Caco-2 (cell line): ENCODE data around the gene NBR1. TPM values are rescaled to one million over a fixed set of nuclear protein-coding genes. Genes with fewer than 3 reads are reported as not detected.
A peak's percentile ranks its signal among the peaks of the same experiment; 100 is the strongest.

Source experiments
- BruUV-seq: library from RNA; stranded (reverse); fragments of 400-500 nt; replicated peaks from 2 replicates; lab custom pipeline; 2021; lab: Mats Ljungman, UMichigan
- CTCF ChIA-PET: fragments of 300-600 bp; sonication (Branson Sonifier 250); formaldehyde crosslinking; loops from one replicate; lab custom pipeline; 2022; ENCODE audit warnings: antibody characterized with exemption; lab: Charles Lee
- POLR2A ChIA-PET: fragments of 300-600 bp; sonication (Branson Sonifier 250); formaldehyde crosslinking; loops from one replicate; lab custom pipeline; 2022; ENCODE audit warnings: antibody characterized with exemption; lab: Charles Lee
- DNase-seq, 2 experiments: peaks; one replicate each; pipeline versions ENCODE4 v3.0.0 to v3.0.0-alpha.2; 2020 to 2022
- H3K27me3 ChIP-seq: replicated peaks from 2 replicates; pipeline ENCODE4 v1.6.0; 2011; ENCODE audit warnings: low read length; ENCODE audit not compliant: control insufficient read depth, insufficient read depth
- H3K36me3 ChIP-seq: 2 replicates; pipeline ENCODE4 v1.5.1; 2011; ENCODE audit warnings: low read length; ENCODE audit not compliant: control insufficient read depth, insufficient read depth
- H3K4me1 ChIP-seq: fragments of 250-450 bp; sonication (Bioruptor Pico); 2 replicates; pipeline ENCODE4 v1.5.1; 2020; ENCODE audit warnings: mild to moderate bottlenecking
- H3K4me3 ChIP-seq: 2 replicates; pipeline ENCODE4 v1.5.1; 2011; ENCODE audit warnings: low read depth, mild to moderate bottlenecking, control low read depth, low read length
- H3K9me3 ChIP-seq: fragments of 250-450 bp; sonication (Bioruptor Pico); 2 replicates; pipeline ENCODE4 v1.5.1; 2020; ENCODE audit warnings: mild to moderate bottlenecking, moderate library complexity
- H3K27ac Mint-ChIP-seq: one replicate; pipeline ENCODE4 v1.8.0; 2022; ENCODE audit warnings: mixed read lengths; ENCODE audit not compliant: unreplicated experiment
- H3K27me3 Mint-ChIP-seq: one replicate; pipeline ENCODE4 v1.8.0; 2022; ENCODE audit warnings: mixed read lengths; ENCODE audit not compliant: insufficient read depth, unreplicated experiment
- H3K36me3 Mint-ChIP-seq: one replicate; pipeline ENCODE4 v1.8.0; 2022; ENCODE audit warnings: mild to moderate bottlenecking, mixed read lengths; ENCODE audit not compliant: insufficient read depth, unreplicated experiment
- H3K4me1 Mint-ChIP-seq: one replicate; pipeline ENCODE4 v1.8.0; 2022; ENCODE audit warnings: low read depth, mixed read lengths; ENCODE audit not compliant: unreplicated experiment
- H3K4me3 Mint-ChIP-seq: one replicate; pipeline ENCODE4 v1.8.0; 2022; ENCODE audit warnings: mild to moderate bottlenecking, moderate library complexity, mixed read lengths; ENCODE audit not compliant: unreplicated experiment
- H3K9me3 Mint-ChIP-seq: one replicate; pipeline ENCODE4 v1.8.0; 2022; ENCODE audit warnings: mixed read lengths; ENCODE audit not compliant: unreplicated experiment
- intact Hi-C: fragments of 100-400 bp; cut with micrococcal nuclease; formaldehyde crosslinking; loops from one replicate; pipeline ENCODE4 v1.10.0; 2022; ENCODE audit not compliant: unreplicated experiment
- total RNA-seq: library from RNA; stranded (reverse); gene quantifications from 2 replicates; pipeline ENCODE4 v1.2.3, GENCODE V29; 2022
- TF ChIP-seq, protein P1 (sequence below), 2 experiments: fragments of 200-600 bp in 1 of 2; IDR thresholded peaks; 1 replicate in 1 of 2; 2 replicates in 1 of 2; pipeline versions ENCODE4 v1.5.1 to v1.8.0; 2011 to 2022; ENCODE audit warnings: antibody characterized with exemption in 1 of 2, control low read depth in 1 of 2, inconsistent platforms in 1 of 2, low read depth in 1 of 2, low read length in 1 of 2, mild to moderate bottlenecking in 1 of 2, moderate library complexity in 1 of 2; ENCODE audit not compliant: insufficient read depth in 1 of 2, severe bottlenecking in 1 of 2, unreplicated experiment in 1 of 2

Gene NBR1
- total RNA-seq, 1 experiment from 2014 or later = 53.9 TPM

DNA sequence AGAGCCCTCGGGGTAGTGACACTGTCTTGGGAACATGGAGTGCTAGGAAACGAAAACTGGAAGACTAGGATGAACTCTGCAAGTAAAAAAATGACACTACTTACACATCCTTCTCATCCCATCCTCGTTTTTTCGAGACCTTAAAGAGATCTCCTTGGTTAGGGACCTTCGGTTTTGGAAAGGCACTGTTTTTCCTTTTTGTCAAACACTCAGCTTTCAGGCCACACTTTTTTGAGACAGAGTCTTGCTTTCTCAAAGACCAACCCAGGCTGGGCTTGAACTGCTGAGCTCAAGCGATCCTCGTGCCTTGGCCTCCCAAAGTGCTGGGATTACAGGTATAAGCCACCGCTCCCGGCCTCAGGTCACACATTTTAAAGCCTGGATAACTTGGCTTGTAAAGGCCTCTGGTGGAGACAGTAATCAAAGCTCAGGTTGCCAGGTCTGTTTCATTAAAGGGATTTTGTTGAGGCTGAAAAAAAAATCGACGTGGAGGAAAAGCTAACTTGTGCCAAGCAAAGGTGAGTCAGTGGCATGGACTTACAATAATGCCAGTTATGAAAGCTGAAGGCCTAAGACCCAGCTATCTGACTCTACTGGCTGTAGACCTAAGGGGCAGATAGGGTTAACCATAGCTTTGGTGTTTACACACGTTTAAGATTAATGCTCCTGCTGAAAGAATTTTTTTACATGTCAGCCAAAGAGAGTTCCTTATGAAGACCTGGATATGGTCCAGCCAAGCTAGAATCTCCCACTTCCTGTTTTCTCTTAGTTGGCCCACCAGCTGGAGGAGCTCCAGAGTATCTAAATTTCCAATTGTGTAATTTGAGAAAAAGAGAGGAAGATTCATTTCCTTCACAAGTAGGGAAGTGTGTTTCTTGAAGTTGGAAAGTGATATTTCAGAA is 823 bp downstream of the NBR1 start:
- H3K36me3 Mint-ChIP-seq = peaks cover 22% of the 10 kb centered on the region
- H3K27ac Mint-ChIP-seq = no peak overlapping the region
- TSS peak; percentile 79 for BruUV-seq
- Histone ChIP-seq H3K4me3 (peak overlapping the region; percentile 59), H3K27me3 (no peaks in the 10 kb centered on the region), H3K9me3 (no peaks in the 10 kb centered on the region), H3K4me1 (peaks cover 46% of the 10 kb centered on the region), H3K36me3 (no peaks in the 10 kb centered on the region)
- H3K9me3 Mint-ChIP-seq = no peaks in the 10 kb centered on the region
- TF ChIP-seq, protein P1, sequence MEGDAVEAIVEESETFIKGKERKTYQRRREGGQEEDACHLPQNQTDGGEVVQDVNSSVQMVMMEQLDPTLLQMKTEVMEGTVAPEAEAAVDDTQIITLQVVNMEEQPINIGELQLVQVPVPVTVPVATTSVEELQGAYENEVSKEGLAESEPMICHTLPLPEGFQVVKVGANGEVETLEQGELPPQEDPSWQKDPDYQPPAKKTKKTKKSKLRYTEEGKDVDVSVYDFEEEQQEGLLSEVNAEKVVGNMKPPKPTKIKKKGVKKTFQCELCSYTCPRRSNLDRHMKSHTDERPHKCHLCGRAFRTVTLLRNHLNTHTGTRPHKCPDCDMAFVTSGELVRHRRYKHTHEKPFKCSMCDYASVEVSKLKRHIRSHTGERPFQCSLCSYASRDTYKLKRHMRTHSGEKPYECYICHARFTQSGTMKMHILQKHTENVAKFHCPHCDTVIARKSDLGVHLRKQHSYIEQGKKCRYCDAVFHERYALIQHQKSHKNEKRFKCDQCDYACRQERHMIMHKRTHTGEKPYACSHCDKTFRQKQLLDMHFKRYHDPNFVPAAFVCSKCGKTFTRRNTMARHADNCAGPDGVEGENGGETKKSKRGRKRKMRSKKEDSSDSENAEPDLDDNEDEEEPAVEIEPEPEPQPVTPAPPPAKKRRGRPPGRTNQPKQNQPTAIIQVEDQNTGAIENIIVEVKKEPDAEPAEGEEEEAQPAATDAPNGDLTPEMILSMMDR (IDR thresholded peaks at IDR 0.05; ENCODE audit: insufficient read depth in 1 of 2, low read depth in 1 of 2, low read length in 1 of 2, severe bottlenecking in 1 of 2, unreplicated experiment in 1 of 2) = peak in 1 of 2 experiments; percentile 59
- H3K27me3 Mint-ChIP-seq = no peaks in the 10 kb centered on the region
- no peak overlapping the region for H3K4me3 Mint-ChIP-seq
- peak in 1 of 2 experiments; percentile 53 for DNase-seq
- ChIA-PET CTCF (interaction anchor here (0.6 to 1.9 kb wide), 3 partner anchors 40 to 144 kb away, joined by 5 to 10 read pairs (median 5); partner anchors contain the start of gene TMEM106A), POLR2A (interaction anchor here (0.6 to 2.1 kb wide), 9 partner anchors 19 to 190 kb away, joined by 3 to 26 read pairs (median 5); partner anchors contain the start of genes BRCA1 and TMEM106A)
- intact Hi-C loops = loop anchor here (1.0 to 5.0 kb wide), 2 partner anchors 40 to 190 kb away; no protein-coding TSS in a partner anchor
- peaks cover 31% of the 10 kb centered on the region for H3K4me1 Mint-ChIP-seq

DNA sequence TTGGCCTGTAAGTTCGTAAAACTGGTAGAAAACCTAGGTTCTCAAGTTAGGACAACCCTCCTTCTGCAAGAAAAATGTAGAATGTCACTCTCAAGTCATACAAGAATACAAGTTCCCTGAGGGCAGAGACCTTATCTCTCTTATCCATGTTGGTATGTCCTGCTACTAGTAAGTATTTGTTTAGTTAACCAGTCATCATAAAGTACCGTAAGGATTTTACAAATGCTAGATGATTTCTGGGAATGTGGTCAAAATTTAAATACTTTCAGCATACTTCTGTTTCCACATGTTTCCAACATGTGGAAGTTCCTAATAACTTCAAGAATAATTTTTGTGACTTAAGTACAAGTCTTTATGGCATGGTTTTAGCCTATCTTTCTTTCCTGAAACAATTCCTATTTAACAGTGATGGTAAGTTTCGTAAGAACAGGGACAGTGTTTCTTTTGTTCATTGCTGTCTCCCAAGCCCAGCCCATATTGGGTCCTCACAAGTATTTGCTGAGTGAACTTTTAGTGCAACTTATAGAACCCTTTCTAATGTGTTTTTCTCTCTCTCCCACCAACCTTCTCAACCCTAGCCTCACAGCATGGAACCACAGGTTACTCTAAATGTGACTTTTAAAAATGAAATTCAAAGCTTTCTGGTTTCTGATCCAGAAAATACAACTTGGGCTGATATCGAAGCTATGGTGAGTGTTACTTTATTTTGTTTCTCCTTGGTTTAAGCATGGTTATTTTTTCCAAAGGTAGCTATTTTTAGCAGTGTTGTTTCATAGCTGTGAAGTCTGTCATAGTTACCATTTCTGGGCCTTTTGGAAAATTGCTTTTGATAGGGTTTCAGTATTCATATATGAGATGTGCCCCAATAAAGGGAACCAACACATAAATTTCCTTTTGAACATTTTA is 4.5 kb downstream of the NBR1 start:
- H3K9me3 ChIP-seq = no peaks in the 10 kb centered on the region
- H3K27ac Mint-ChIP-seq = peak overlapping the region; percentile 42
- TF ChIP-seq, protein P1 (IDR thresholded peaks at IDR 0.05; ENCODE audit: insufficient read depth in 1 of 2, low read depth in 1 of 2, low read length in 1 of 2, severe bottlenecking in 1 of 2, unreplicated experiment in 1 of 2) = no peak
- H3K9me3 Mint-ChIP-seq = no peaks in the 10 kb centered on the region
- peaks cover 34% of the 10 kb centered on the region for H3K36me3 Mint-ChIP-seq
- peaks cover 25% of the 10 kb centered on the region for H3K4me1 Mint-ChIP-seq
- no peaks in the 10 kb centered on the region for H3K27me3 Mint-ChIP-seq
- H3K27me3 ChIP-seq = no peaks in the 10 kb centered on the region
- ChIA-PET CTCF (no interaction called here), POLR2A (interaction anchor here (0.6 to 1.3 kb wide), 2 partner anchors 140 to 152 kb away, joined by 3 to 5 read pairs; no protein-coding TSS in a partner anchor)
- no peak overlapping the region for H3K4me3 ChIP-seq
- intact Hi-C loops = no loop called here
- peak overlapping the region; percentile 63 for H3K4me3 Mint-ChIP-seq
- peak in 1 of 2 experiments; percentile 10 for DNase-seq
- no TSS peak for BruUV-seq
- no peaks in the 10 kb centered on the region for H3K36me3 ChIP-seq
- H3K4me1 ChIP-seq = peaks cover 35% of the 10 kb centered on the region
